Thoracic aorta (tissue), 2 donors: ENCODE results near the gene PLXNA1. TPM values are rescaled to one million over a fixed set of nuclear protein-coding genes. Genes with fewer than 3 reads are reported as not detected.

ENCODE experiments used
- ATAC-seq: fragments of 150-250 bp; one replicate; pipeline ENCODE4 v1.8.0; 2017; ENCODE audit warnings: low read depth; ENCODE audit not compliant: insufficient number of reproducible peaks, low FRiP score
- DNase-seq: peaks from one replicate; pipeline ENCODE4 v3.0.0-alpha.2; 2020; ENCODE audit warnings: low spot score
- H3K27ac ChIP-seq, 2 donors: fragments of 200-600 bp; sonication (generic); 1 replicate in 1 of 2; 2 replicates in 1 of 2; pipeline ENCODE4 v1.5.1; 2016; ENCODE audit warnings: mild to moderate bottlenecking in 2 of 2, moderate library complexity in 2 of 2
- H3K27me3 ChIP-seq: fragments of 200-600 bp; sonication (generic); replicated peaks from 2 replicates; pipeline ENCODE4 v1.6.0; 2016; ENCODE audit warnings: mild to moderate bottlenecking; ENCODE audit not compliant: insufficient read depth
- H3K36me3 ChIP-seq: fragments of 200-600 bp; sonication (generic); one replicate; pipeline ENCODE4 v1.5.1; 2016
- H3K4me1 ChIP-seq, 2 donors: fragments of 200-600 bp; sonication (generic); 1 replicate in 1 of 2; 2 replicates in 1 of 2; pipeline versions ENCODE4 v1.5.1 to v1.6.0; 2016; ENCODE audit warnings: low read depth in 2 of 2, mild to moderate bottlenecking in 1 of 2; ENCODE audit not compliant: control insufficient read depth in 1 of 2
- H3K4me3 ChIP-seq: fragments of 200-600 bp; sonication (generic); 2 replicates; pipeline ENCODE4 v1.5.1; 2016; ENCODE audit warnings: mild to moderate bottlenecking
- H3K9me3 ChIP-seq: fragments of 200-600 bp; sonication (generic); 2 replicates; pipeline ENCODE4 v1.5.1; 2016
- total RNA-seq, 2 donors: library from RNA; depleted of rRNA; stranded (reverse); fragments of >200 nt; gene quantifications; one replicate each; pipeline versions ENCODE4 v1.1.0 to v1.2.3, GENCODE V29; 2016
- TF ChIP-seq, protein P1 (sequence below): fragments of 200-600 bp; sonication (generic); IDR thresholded peaks from one replicate; pipeline ENCODE4 v1.5.1; 2019; ENCODE audit warnings: antibody characterized with exemption

PLXNA1 gene
- total RNA-seq, 2 donors from 2014 or later: 70.1 to 102 TPM

DNA sequence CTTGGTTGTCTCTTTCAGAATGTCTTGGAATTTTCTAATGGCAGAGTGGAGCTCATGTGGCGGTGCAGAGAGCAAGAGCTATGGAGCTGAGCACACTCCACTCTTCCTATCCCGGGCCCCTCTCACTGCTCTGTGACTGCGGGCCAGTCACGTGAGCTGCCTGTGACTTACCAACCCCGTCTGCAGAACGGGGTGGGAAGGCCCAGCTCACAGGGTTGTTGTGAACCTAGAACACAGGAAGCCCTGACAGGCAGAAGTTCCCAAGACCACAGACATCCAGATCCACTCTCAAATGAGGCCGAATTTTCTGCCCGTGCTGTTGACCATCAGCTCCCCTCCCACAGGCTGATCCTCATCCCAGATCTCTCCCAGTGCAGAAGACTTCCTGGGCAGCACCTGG is 35.5 kb upstream of the PLXNA1 start:
- TF ChIP-seq, protein P1, sequence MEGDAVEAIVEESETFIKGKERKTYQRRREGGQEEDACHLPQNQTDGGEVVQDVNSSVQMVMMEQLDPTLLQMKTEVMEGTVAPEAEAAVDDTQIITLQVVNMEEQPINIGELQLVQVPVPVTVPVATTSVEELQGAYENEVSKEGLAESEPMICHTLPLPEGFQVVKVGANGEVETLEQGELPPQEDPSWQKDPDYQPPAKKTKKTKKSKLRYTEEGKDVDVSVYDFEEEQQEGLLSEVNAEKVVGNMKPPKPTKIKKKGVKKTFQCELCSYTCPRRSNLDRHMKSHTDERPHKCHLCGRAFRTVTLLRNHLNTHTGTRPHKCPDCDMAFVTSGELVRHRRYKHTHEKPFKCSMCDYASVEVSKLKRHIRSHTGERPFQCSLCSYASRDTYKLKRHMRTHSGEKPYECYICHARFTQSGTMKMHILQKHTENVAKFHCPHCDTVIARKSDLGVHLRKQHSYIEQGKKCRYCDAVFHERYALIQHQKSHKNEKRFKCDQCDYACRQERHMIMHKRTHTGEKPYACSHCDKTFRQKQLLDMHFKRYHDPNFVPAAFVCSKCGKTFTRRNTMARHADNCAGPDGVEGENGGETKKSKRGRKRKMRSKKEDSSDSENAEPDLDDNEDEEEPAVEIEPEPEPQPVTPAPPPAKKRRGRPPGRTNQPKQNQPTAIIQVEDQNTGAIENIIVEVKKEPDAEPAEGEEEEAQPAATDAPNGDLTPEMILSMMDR: no peak
- no peak for ATAC-seq

GRCh38 chr3:126948980-126949535 is 33.9 kb upstream of the PLXNA1 start:
- Histone ChIP-seq H3K9me3 (no peaks in the 10 kb centered on the region), H3K4me3 (no peak overlapping the region), H3K36me3 (no peaks in the 10 kb centered on the region), H3K27ac (no peak overlapping the region), H3K4me1 (no peaks in the 10 kb centered on the region), H3K27me3 (no peaks in the 10 kb centered on the region)
- no peak for DNase-seq
- TF ChIP-seq, protein P1: no peak
- ATAC-seq: no peak

More for the DNA sequence above, 35.5 kb upstream of the PLXNA1 start:
- DNase-seq: no peak
- Histone ChIP-seq H3K4me1 (no peaks in the 10 kb centered on the region), H3K4me3 (no peak overlapping the region), H3K36me3 (no peaks in the 10 kb centered on the region), H3K27ac (no peak overlapping the region), H3K27me3 (no peaks in the 10 kb centered on the region), H3K9me3 (no peaks in the 10 kb centered on the region)

- Histone ChIP-seq H3K4me3 (no peak overlapping the region), H3K27ac (no peak overlapping the region), H3K9me3 (no peaks in the 10 kb centered on the region), H3K36me3 (no peaks in the 10 kb centered on the region), H3K4me1 (no peaks in the 10 kb centered on the region), H3K27me3 (no peaks in the 10 kb centered on the region)
- ATAC-seq (no peak), DNase-seq (no peak)
- TF ChIP-seq, protein P1: no peak
These were observed 31.4 kb upstream of the PLXNA1 start for GRCh38 chr3:126951561-126951960.

GRCh38 chr3:126952261-126952982 is 30.5 kb upstream of the PLXNA1 start:
- TF ChIP-seq, protein P1: no peak
- H3K4me1 ChIP-seq: no peaks in the 10 kb centered on the region
- H3K27me3 ChIP-seq: no peaks in the 10 kb centered on the region
- H3K4me3 ChIP-seq: no peak overlapping the region
- no peaks in the 10 kb centered on the region for H3K9me3 ChIP-seq
- DNase-seq: no peak
- no peaks in the 10 kb centered on the region for H3K36me3 ChIP-seq
- H3K27ac ChIP-seq: no peak overlapping the region
- no peak for ATAC-seq

- Histone ChIP-seq H3K4me3 (no peak overlapping the region), H3K4me1 (no peaks in the 10 kb centered on the region), H3K27me3 (no peaks in the 10 kb centered on the region), H3K9me3 (no peaks in the 10 kb centered on the region), H3K36me3 (no peaks in the 10 kb centered on the region), H3K27ac (no peak overlapping the region)
- ATAC-seq: no peak
- DNase-seq: no peak
- TF ChIP-seq, protein P1: no peak
These were observed 29.8 kb upstream of the PLXNA1 start for GRCh38 chr3:126952983-126953660.
